GM18505 (cell line): Measurements from ENCODE around the gene MYL11.

Source experiments
- ATAC-seq: cut with Tn5 transposase; IDR thresholded peaks from one replicate; pipeline ENCODE4 v1.9.1; 2021; ENCODE audit not compliant: unreplicated experiment
- POLR2A ChIP-seq: IDR thresholded peaks from 4 replicates; pipeline ENCODE4 v1.6.1; 2011; ENCODE audit warnings: borderline replicate concordance; ENCODE audit not compliant: insufficient read depth, insufficient read length; ENCODE audit errors: extremely low read depth

Gene MYL11

DNA sequence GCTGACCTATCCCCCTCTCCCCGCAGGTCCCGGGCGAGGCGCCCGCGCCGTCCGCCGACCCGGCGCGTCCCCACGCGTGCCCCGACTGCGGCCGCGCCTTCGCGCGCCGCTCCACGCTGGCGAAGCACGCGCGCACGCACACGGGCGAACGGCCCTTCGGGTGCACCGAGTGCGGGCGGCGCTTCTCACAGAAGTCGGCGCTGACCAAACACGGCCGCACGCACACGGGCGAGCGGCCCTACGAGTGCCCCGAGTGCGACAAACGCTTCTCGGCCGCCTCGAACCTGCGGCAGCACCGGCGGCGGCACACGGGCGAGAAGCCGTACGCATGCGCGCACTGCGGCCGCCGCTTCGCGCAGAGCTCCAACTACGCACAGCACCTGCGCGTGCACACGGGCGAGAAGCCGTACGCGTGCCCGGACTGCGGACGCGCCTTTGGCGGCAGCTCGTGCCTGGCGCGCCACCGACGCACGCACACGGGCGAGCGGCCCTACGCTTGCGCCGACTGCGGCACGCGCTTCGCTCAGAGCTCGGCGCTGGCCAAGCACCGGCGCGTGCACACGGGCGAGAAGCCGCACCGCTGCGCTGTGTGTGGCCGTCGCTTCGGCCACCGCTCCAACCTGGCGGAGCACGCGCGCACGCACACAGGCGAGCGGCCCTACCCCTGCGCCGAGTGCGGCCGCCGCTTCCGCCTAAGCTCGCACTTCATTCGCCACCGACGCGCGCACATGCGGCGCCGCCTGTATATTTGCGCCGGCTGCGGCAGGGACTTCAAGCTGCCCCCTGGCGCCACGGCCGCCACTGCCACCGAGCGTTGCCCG is 43.1 kb downstream of the MYL11 start:
- ATAC-seq = peak; percentile 79
- peak; percentile 70 for TF ChIP-seq POLR2A

DNA sequence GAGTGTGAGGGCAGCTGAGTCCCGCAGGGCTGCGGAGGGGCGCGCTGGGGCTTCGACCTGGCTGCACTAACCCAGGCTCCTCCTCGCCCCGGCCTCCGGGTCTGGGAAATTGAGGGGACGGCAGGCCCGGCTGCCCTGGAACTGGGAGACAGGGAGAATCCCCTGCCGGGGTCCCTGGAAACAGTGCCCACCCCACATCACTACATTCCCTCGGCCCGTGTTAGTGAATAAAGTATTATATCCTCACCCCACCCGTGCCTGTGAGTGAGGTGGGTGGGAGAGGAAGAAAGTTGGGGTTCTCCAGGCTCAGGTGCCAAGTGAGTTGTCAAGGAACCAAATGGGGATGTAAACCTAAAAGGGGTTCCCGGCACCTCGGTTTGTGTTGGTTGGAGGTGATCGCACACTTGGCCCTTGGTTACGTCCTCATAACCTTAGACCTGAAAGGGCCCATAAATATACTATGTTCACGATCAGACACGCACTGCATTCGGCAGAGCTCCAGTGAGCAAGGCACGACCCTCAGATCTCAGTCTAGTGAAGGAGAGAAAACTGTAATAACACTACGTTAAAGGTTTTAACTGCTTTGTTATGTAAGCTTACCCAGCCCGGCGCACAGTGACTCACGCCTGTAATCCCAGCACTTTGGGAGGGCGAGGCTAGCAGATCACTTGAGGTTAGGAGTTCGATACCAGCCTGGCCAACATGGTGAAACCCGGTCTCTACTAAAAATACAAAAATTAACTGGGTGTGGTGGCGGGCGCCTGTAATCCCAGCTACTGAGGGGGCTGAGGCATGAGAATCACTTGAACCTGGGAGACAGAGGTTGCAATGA is 44.0 kb downstream of the MYL11 start:
- no peak for TF ChIP-seq POLR2A
- ATAC-seq = no peak

DNA sequence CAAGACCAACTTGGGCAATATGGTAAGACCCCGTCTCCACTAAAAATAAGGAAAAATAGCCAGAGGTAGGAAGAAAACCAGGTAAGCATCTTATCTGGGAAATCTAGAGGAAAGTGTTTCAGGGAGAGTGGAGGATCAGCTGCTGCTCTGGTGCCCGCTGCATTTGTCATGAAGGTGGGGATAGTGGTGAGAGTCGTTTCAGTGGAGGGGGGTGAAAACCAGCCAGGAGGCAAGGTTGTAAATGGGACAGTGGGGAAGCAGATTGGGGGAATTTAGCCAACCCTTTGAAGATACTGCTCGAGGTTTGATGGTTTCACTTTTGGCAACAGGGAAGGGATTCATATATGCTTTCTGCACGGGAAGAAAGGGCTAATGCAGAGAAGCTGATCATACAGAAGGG is 46.4 kb downstream of the MYL11 start:
- no peak for TF ChIP-seq POLR2A
- ATAC-seq = no peak
